Skin epidermis (tissue), 12 donors: ENCODE results near the gene CHCHD3.

ENCODE experiments used
- H3K27ac ChIP-seq, 21 experiments: fragments of 200-600 bp; sonication (generic) in 11 of 21; one replicate each; pipeline ENCODE4 v1.5.0; 2020; ENCODE audit warnings: mild to moderate bottlenecking in 3 of 21, inconsistent platforms in 2 of 21, moderate library complexity in 2 of 21
- H3K4me3 ChIP-seq, 7 experiments: fragments of 200-600 bp; sonication (generic) in 2 of 7; one replicate each; pipeline ENCODE4 v1.5.0; 2020; ENCODE audit warnings: inconsistent platforms in 2 of 7, mild to moderate bottlenecking in 2 of 7, moderate library complexity in 1 of 7

The CHCHD3 gene

DNA sequence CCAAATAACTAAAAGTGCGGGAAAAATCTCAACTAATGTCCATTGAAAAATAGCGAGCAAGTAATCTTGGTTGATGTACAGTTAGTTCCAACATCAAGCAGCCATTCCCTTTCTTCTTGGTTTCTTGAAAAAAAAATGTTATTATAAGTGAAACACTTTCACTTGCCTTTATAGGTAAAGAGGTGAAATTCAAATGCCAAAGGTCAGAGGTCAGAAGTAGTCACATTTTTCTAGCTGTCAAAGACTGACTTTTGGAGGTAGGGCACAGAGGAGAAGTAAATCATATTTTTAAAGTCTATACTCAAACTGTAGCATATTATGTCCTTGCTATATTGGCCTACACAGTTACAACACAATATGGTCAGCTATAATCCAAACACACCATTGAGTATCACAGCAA is 62.3 kb downstream of the CHCHD3 start:
- Histone ChIP-seq H3K4me3 (no peak overlapping the region), H3K27ac (no peak overlapping the region)

DNA sequence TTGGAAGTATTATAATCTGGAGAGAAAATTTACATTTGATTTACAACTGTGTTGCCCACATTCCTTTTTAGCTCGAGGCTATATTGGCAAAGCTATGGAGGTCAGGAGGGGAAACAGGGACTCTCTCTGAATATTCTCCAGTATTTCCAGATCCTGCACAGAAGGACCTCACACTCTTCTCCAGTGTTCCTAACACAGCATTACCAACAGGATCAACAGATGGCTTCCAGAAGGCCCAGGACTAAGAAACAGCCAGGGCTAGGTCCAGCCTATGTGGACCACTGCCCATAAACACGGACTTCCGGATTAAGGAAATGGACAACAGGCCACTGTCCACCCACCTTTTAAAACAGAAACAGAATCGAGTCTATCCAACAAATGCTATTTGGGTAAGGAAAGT is 65.3 kb downstream of the CHCHD3 start:
- H3K27ac ChIP-seq: no peak overlapping the region
- H3K4me3 ChIP-seq: no peak overlapping the region

- Histone ChIP-seq H3K27ac (no peak overlapping the region), H3K4me3 (no peak overlapping the region)
Measured at GRCh38 chr7:133015888-133016287, 66.0 kb downstream of the CHCHD3 start.

DNA sequence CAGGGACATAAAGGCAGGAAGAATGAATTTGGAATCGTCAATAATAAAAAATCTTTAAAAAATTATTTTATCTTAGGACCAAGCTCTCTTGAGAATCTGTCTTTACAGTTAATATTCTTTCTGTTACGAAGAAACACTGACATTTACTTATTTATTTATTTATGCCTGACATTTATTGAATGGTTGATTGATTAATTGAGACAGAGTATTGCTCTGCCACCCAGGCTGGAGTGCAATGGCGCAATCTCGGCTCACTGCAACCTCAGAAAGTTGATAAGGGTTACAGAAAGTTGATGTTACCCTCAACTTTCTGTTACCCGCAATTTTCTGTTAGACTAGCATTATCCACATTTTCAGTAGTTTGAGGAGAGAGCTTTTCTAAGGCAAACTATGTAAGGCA is 70.1 kb downstream of the CHCHD3 start:
- H3K4me3 ChIP-seq: no peak overlapping the region
- H3K27ac ChIP-seq: no peak overlapping the region

DNA sequence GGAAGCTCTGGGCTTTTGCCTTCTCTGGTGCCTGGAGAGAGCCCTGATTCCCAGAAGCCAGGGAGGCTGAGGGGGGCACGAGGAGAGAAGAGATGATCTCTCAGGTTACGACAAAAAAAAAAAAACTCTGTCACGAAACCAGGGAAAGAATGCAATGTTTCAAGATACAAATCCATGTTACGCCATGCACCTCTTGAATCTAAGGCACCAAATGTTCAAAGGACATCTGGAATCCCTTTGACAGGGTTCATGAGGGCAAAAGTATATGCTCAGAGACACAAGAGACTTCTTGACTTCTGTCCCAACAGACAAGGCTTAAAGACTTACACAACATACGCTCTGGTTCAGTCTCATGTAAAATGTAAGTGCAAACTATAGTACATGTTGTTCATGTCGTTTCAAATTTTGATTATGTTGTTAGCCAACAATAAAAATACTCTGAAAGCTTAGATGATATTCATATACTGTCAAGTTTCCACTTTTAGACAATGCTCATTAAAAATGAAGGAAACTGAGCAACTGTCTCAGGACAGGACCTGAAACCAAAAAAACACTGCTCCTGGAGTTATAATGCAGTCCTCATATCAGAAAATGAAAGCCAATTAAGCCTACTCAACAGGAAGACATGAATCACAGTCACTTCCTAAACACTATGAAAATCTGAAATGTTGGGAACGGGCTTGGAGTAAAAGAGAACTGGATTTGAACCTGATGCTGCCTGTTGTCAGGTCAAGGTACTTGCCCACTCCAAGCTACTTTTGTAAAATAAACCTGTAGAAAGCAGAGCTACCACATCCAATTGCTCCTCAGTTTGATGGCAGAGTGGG is 72.3 kb downstream of the CHCHD3 start:
- no peak overlapping the region for H3K4me3 ChIP-seq
- no peak overlapping the region for H3K27ac ChIP-seq

DNA sequence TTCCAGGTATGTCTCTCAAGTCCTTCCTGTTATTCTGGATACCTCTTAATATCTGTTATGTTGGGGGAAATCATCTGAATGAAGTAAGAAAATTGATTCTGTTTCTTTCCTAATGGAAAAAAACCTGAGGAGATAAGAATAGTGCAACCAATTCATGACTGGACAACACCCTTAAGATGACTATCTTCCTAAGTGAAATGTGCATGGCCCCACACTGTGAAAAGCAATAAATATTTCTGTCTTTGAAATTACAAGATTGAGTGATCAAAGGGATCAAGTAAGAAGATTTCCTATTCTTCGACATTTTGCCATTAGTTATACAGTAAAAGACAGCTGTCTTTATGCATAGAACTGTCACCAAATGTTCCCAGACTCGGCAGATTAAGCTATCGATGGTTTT is 73.9 kb downstream of the CHCHD3 start:
- Histone ChIP-seq H3K4me3 (no peak overlapping the region), H3K27ac (no peak overlapping the region)

- H3K27ac ChIP-seq: no peak overlapping the region
- H3K4me3 ChIP-seq: no peak overlapping the region
Measured at GRCh38 chr7:133003052-133003910, 78.6 kb downstream of the CHCHD3 start.

- H3K27ac ChIP-seq: no peak overlapping the region
- H3K4me3 ChIP-seq: no peak overlapping the region
Measured at GRCh38 chr7:133001727-133002126, 80.2 kb downstream of the CHCHD3 start.

- no peak overlapping the region for H3K4me3 ChIP-seq
Measured at GRCh38 chr7:132999845-133000244, 82.0 kb downstream of the CHCHD3 start.

DNA sequence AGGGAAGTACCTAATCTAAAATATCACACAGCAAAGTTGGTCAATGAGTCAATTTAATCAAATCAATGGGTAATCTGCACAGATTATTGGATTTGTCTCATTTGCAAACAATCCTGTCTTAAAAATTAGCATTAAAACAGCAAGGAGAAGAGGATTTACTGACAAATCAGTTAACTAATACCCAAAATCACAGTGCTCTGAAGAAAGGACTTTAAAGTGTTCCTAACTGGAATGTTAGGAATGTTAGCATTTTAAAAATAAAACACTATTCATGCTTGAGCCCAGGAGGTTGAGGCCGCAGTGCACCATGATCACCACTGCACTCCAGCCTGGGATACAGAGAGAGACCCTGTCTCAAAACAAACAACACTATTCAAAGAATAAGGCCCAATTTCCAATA is 83.1 kb downstream of the CHCHD3 start:
- Histone ChIP-seq H3K4me3 (no peak overlapping the region), H3K27ac (no peak overlapping the region)

More at GRCh38 chr7:132999845-133000244, 82.0 kb downstream of the CHCHD3 start:
- H3K27ac ChIP-seq: no peak overlapping the region

DNA sequence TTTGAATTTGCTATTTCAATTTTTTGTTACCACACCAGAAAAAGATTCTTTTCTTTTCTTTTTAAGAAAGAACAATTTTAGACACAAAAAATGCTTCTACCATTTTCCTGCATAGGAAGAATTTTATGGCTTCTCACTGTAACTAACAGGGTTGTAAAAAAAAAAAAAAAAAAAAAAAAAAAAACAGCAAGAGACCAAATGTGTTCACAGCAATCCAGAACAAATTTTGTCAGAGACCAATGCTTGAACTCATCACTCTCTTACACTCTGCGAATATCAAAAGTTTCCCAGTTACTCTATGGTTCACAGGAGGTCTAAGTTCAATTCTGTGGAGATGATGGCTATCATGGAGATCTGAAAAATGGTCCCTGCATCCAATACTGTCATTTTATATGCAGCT is 84.4 kb downstream of the CHCHD3 start:
- no peak overlapping the region for H3K4me3 ChIP-seq
- no peak overlapping the region for H3K27ac ChIP-seq

DNA sequence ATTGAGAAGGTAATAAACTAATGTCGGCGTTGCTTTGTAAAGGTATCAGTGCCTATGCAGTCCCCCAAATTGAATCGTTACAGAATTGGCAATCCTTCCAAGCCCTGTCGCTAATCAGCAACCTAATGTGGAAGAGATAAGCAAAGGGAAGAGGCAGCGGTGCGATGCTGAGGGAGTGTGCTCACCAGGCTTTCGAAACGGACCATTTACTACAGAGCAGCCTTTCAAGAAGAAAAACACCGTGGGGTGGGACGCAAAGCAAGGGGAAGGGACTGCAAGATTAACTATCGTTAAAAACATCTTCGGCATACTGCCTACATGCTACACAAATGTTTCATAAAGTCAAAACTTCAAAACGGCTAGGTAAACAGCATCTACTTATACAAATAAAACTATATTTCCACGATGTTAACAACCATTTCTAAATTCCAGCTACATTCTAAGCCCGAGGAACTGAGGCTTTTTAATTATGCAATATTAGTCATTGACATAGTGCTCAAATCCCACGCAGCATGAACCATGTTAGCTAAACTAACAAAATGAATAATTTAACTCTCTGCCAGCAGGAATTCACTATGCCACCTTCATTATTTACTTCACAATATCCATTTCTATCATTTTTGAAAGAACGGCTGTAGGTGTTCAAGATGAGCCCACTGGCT is 85.2 kb downstream of the CHCHD3 start:
- Histone ChIP-seq H3K4me3 (no peak overlapping the region), H3K27ac (no peak overlapping the region)

DNA sequence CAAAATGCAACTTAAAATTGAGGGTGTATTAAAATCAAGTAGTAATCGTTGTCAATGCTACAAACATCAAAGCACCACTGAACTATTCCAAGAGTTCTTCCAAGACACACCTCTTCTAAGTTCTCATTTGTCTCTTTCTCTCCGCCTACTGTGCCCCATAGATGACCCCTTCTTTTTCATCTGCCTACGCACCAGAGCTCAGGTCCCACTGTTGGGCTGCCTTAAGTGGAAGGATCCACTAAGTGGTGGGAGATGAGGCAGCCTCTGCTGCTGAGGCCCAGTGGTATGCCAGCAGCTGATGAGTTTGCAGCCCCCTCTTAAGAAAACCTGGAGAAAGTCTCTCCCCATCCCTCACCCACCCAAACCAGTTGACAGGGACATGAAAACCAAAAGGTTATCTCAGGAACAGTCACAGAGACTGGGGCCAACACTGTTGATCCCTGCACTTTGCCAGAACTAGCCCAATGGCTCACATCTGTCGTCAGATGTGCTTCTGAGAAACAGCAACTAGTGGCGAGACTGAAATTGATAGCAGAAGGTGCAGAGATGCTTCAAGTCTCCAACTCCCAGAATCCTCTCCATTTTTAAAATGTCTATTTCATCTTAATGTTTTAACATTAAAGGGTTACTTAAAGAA is 88.4 kb downstream of the CHCHD3 start:
- no peak overlapping the region for H3K27ac ChIP-seq
- H3K4me3 ChIP-seq: no peak overlapping the region

GRCh38 chr7:132991615-132992587 is 90.0 kb downstream of the CHCHD3 start:
- H3K27ac ChIP-seq: no peak overlapping the region

DNA sequence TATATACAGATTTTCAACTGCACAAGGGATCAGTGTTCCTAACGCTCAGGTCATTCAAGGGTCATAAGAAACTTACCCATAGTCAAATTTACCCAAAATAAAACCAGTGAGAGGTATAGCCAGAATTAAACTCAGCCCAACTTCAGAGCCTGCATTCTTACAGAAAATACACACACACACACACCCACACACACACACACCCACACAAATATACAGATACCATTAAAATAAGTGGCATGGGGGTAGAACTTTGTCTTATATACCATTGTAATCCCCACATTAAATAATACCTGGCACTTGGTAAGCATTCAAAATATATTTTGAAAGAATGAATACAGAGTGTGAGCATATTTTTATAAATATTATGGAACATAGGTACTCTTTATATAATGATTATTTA is 93.8 kb downstream of the CHCHD3 start:
- no peak overlapping the region for H3K4me3 ChIP-seq
- H3K27ac ChIP-seq: no peak overlapping the region

More at GRCh38 chr7:132991615-132992587, 90.0 kb downstream of the CHCHD3 start:
- H3K4me3 ChIP-seq: no peak overlapping the region

- Histone ChIP-seq H3K4me3 (no peak overlapping the region), H3K27ac (no peak overlapping the region)
Measured at GRCh38 chr7:132980402-132980801, 101.5 kb downstream of the CHCHD3 start.

- H3K4me3 ChIP-seq: no peak overlapping the region
Measured at GRCh38 chr7:132979524-132979923, 102.4 kb downstream of the CHCHD3 start.

GRCh38 chr7:132977234-132977633 is 104.7 kb downstream of the CHCHD3 start:
- Histone ChIP-seq H3K4me3 (no peak overlapping the region), H3K27ac (no peak overlapping the region)

More at GRCh38 chr7:132979524-132979923, 102.4 kb downstream of the CHCHD3 start:
- no peak overlapping the region for H3K27ac ChIP-seq

GRCh38 chr7:132972745-132973144 is 109.1 kb downstream of the CHCHD3 start:
- Histone ChIP-seq H3K4me3 (no peak overlapping the region), H3K27ac (no peak overlapping the region)
